Prostate gland (tissue), 2 donors: ENCODE results near the gene ROR1. TPM values are rescaled to one million over a fixed set of nuclear protein-coding genes. Genes with fewer than 3 reads are reported as not detected.

Source experiments
- DNase-seq: peaks from one replicate; pipeline ENCODE4 v3.0.0-alpha.2; 2019; ENCODE audit warnings: low spot score
- H3K27ac ChIP-seq, 2 donors: fragments of 200-600 bp; sonication (generic); 2 replicates each; pipeline ENCODE4 v1.5.1; 2017 to 2019
- H3K27me3 ChIP-seq: fragments of 200-600 bp; sonication (generic); replicated peaks from 2 replicates; pipeline ENCODE4 v1.5.1; 2019; ENCODE audit not compliant: insufficient read depth
- H3K36me3 ChIP-seq, 2 donors: fragments of 200-600 bp; sonication (generic); 1 replicate in 1 of 2; 2 replicates in 1 of 2; pipeline versions ENCODE4 v1.5.1 to v1.8.1; 2017 to 2019
- H3K4me1 ChIP-seq: fragments of 200-600 bp; sonication (generic); replicated peaks from 2 replicates; pipeline ENCODE4 v1.5.1; 2019
- H3K4me3 ChIP-seq, 2 donors: fragments of 200-600 bp; sonication (generic); 2 replicates each; pipeline ENCODE4 v1.5.1; 2017 to 2019
- H3K9me3 ChIP-seq: fragments of 200-600 bp; sonication (generic); 2 replicates; pipeline ENCODE4 v1.5.1; 2017
- CTCF ChIP-seq, 4 experiments: fragments of 200-600 bp in 2 of 4; fragments of 450-650 bp in 2 of 4; sonication (generic) in 2 of 4; IDR thresholded peaks; 1 replicate in 3 of 4; 2 replicates in 1 of 4; pipeline ENCODE4 v1.5.1; 2016 to 2019; ENCODE audit warnings: antibody characterized with exemption in 4 of 4, mild to moderate bottlenecking in 2 of 4, moderate library complexity in 2 of 4
- POLR2A ChIP-seq: fragments of 450-650 bp; IDR thresholded peaks from one replicate; pipeline ENCODE4 v1.6.1; 2016; ENCODE audit warnings: antibody characterized with exemption, mild to moderate bottlenecking
- POLR2AphosphoS5 ChIP-seq: sonication (generic); formaldehyde crosslinking; IDR thresholded peaks from one replicate; pipeline ENCODE4 v1.6.1; 2017; ENCODE audit warnings: antibody characterized with exemption
- WGBS: methylation state at CpG from one replicate; pipeline ENCODE4 v1.1.5; 2018; 5-methylcytosine and 5-hydroxymethylcytosine counted together
- intact Hi-C: fragments of 100-400 bp; cut with DNase I; formaldehyde crosslinking; loops from one replicate; pipeline ENCODE4 v1.14.2; 2022
- total RNA-seq, 2 donors: library from RNA; depleted of rRNA; stranded (reverse); fragments of >200 nt; gene quantifications; one replicate each; pipeline ENCODE4 v1.1.0, GENCODE V29; 2016

Gene ROR1
- total RNA-seq, 2 donors from 2014 or later = 7.3 to 11.1 TPM

DNA sequence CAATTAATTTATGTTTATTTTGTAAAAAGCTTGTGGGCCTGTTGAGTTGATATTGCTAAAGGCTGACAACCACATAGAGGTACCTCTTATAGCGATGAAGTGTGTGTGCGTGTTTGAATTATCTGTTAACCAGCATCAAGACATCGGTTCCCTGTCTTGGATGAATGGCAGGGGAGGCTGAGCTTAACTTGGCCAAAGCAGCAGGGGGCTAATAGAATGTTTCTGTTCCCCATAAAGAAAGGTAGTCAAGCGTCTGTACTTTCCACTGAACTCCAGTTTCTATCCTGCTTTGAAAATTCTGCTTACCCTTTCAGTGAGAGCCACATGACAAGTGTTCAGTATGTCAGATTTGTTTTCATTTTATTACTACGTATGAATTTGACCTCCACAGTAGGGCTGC lies 63.0 kb downstream of the ROR1 start:
- Histone ChIP-seq H3K4me3 (no peak overlapping the region), H3K4me1 (no peaks in the 10 kb centered on the region), H3K9me3 (no peaks in the 10 kb centered on the region), H3K36me3 (no peaks in the 10 kb centered on the region), H3K27ac (no peak overlapping the region), H3K27me3 (no peaks in the 10 kb centered on the region)
- no peak for DNase-seq
- intact Hi-C loops = no loop called here
- no peak for TF ChIP-seq POLR2A
- TF ChIP-seq POLR2AphosphoS5 = no peak
- no peak for TF ChIP-seq CTCF (IDR thresholded peaks at IDR 0.05)
- 88% methylated on average over 5 of the region's 5 CpGs for WGBS

DNA sequence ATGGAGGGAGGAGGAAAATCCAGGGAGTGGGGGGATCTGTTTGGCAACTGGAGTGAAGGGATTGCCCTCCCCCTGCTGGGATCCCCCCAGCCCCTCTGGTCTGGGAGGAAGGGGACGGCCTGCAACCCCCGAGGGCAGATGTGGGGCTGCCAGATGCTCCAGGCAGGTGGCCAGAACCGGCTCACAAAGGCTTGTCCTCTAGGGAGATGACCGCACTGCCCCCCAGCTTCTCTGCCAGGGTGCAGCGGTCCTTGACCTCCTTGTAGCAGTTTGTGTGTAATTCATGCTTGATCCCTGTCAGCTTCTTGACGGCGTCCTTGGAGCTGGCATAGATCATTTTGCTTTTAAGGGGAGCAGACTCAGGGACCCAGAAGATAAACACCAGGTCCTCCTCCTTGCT lies 69.2 kb downstream of the ROR1 start:
- no peak for TF ChIP-seq POLR2A
- TF ChIP-seq POLR2AphosphoS5 = no peak
- no peak for TF ChIP-seq CTCF (IDR thresholded peaks at IDR 0.05)
- intact Hi-C loops = no loop called here
- H3K27ac ChIP-seq = no peak overlapping the region

GRCh38 chr1:63843884-63844283 lies 70.1 kb downstream of the ROR1 start:
- no peaks in the 10 kb centered on the region for H3K36me3 ChIP-seq
- intact Hi-C loops = no loop called here
- TF ChIP-seq CTCF (IDR thresholded peaks at IDR 0.05) (no peak), POLR2A (no peak), POLR2AphosphoS5 (no peak)
- H3K4me1 ChIP-seq = no peaks in the 10 kb centered on the region
- no peak for DNase-seq
- H3K4me3 ChIP-seq = no peak overlapping the region
- no peaks in the 10 kb centered on the region for H3K27me3 ChIP-seq
- no peak overlapping the region for H3K27ac ChIP-seq
- 81% methylated on average over 2 of the region's 2 CpGs for WGBS
- H3K9me3 ChIP-seq = no peaks in the 10 kb centered on the region

More for the DNA sequence above, 69.2 kb downstream of the ROR1 start:
- no peak for DNase-seq
- Histone ChIP-seq H3K4me1 (no peaks in the 10 kb centered on the region), H3K4me3 (no peak overlapping the region), H3K9me3 (no peaks in the 10 kb centered on the region), H3K36me3 (no peaks in the 10 kb centered on the region), H3K27me3 (no peaks in the 10 kb centered on the region)
- 81% methylated on average over 7 of the region's 7 CpGs for WGBS

DNA sequence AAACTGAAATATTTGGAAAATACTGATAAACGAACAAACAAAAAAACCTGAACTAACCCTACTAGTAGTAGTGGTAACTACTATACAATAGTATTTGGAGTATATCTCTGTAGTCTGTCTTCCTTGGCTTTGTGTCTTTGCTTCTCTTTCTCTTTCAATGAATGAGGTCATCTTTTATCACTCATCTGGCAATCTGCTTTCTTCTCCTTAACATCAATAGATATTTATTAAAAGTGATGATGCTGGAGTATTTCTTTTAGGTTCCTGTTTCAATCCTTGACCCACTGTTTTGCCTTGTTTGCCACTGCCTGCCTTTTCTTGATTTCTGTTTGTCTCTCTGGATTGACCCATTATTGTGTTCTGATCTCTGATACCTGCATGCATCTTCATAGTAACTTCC lies 71.5 kb downstream of the ROR1 start:
- Histone ChIP-seq H3K4me3 (no peak overlapping the region), H3K4me1 (no peaks in the 10 kb centered on the region), H3K27me3 (no peaks in the 10 kb centered on the region), H3K9me3 (no peaks in the 10 kb centered on the region), H3K36me3 (no peaks in the 10 kb centered on the region), H3K27ac (no peak overlapping the region)
- WGBS = 87% methylated on average over 1 of the region's 1 CpG
- no peak for DNase-seq
- TF ChIP-seq POLR2AphosphoS5 = no peak
- TF ChIP-seq CTCF (IDR thresholded peaks at IDR 0.05) = no peak
- no peak for TF ChIP-seq POLR2A
- intact Hi-C loops = no loop called here

- WGBS = 50% methylated on average over 9 of the region's 9 CpGs
- Histone ChIP-seq H3K27me3 (no peaks in the 10 kb centered on the region), H3K9me3 (no peaks in the 10 kb centered on the region), H3K4me3 (no peak overlapping the region), H3K4me1 (no peaks in the 10 kb centered on the region), H3K36me3 (no peaks in the 10 kb centered on the region), H3K27ac (no peak overlapping the region)
- DNase-seq = peak; percentile 77
- TF ChIP-seq POLR2A (no peak), CTCF (IDR thresholded peaks at IDR 0.05) (peak in 1 of 4 experiments; percentile 30), POLR2AphosphoS5 (peak; percentile 60)
- intact Hi-C loops = no loop called here
Observed at GRCh38 chr1:63847308-63847910, 73.6 kb downstream of the ROR1 start.
